Panc1 (cell line): Measurements from ENCODE around the gene GPC3. TPM values are rescaled to one million over a fixed set of nuclear protein-coding genes. Genes with fewer than 3 reads are reported as not detected.

Source experiments
- ATAC-seq: fragments of 200-7000 bp; cut with Tn5 transposase; 2 replicates; pipeline ENCODE4 v1.9.1; 2020; ENCODE audit warnings: mild to moderate bottlenecking, moderate library complexity
- BruUV-seq: library from RNA; stranded (reverse); fragments of 400-500 nt; replicated peaks from 2 replicates; lab custom pipeline; 2021; lab: Mats Ljungman, UMichigan
- CTCF ChIA-PET: fragments of 300-600 bp; sonication (Branson Sonifier 250); formaldehyde crosslinking; loops from one replicate; lab custom pipeline; 2022; ENCODE audit warnings: antibody characterized with exemption; lab: Charles Lee
- POLR2A ChIA-PET: fragments of 300-600 bp; sonication (Branson Sonifier 250); formaldehyde crosslinking; loops from one replicate; lab custom pipeline; 2022; ENCODE audit warnings: antibody characterized with exemption; lab: Charles Lee
- DNase-seq: peaks from one replicate; pipeline ENCODE4 v3.0.0-alpha.2; 2010; ENCODE audit warnings: low read depth, low spot score
- H3K27ac ChIP-seq: 2 replicates; pipeline ENCODE4 v1.5.1; 2011; ENCODE audit warnings: mild to moderate bottlenecking, low read length, inconsistent platforms
- H3K27me3 ChIP-seq: fragments of 200-500 bp; sonication (Bioruptor generic); 2 replicates; pipeline ENCODE4 v1.6.0; 2014; ENCODE audit warnings: low read length, inconsistent platforms; ENCODE audit not compliant: control insufficient read depth, insufficient read depth
- H3K36me3 ChIP-seq: fragments of 200-500 bp; sonication (Bioruptor generic); 2 replicates; pipeline ENCODE4 v1.5.1; 2014; ENCODE audit warnings: inconsistent platforms, mild to moderate bottlenecking, low read length, moderate library complexity; ENCODE audit not compliant: control insufficient read depth, insufficient read depth
- H3K4me1 ChIP-seq: 2 replicates; pipeline ENCODE4 v1.5.1; 2011; ENCODE audit warnings: inconsistent platforms, mild to moderate bottlenecking, low read length, moderate library complexity; ENCODE audit not compliant: control insufficient read depth, insufficient read depth
- H3K4me3 ChIP-seq, 2 experiments: 2 replicates each; pipeline ENCODE4 v1.5.1; 2011 to 2012; ENCODE audit warnings: low read depth in 2 of 2, low read length in 2 of 2, mild to moderate bottlenecking in 2 of 2, inconsistent platforms in 1 of 2, moderate library complexity in 1 of 2
- H3K9me3 ChIP-seq: fragments of 200-500 bp; sonication (Bioruptor generic); 2 replicates; pipeline ENCODE4 v1.5.1; 2014; ENCODE audit warnings: low read depth, mild to moderate bottlenecking, inconsistent platforms, low read length, moderate library complexity; ENCODE audit not compliant: control insufficient read depth, insufficient read depth
- POLR2AphosphoS5 ChIP-seq: IDR thresholded peaks from 2 replicates; pipeline ENCODE4 v1.6.1; 2012; ENCODE audit warnings: mild to moderate bottlenecking, low read depth, low read length, moderate library complexity
- REST ChIP-seq, 2 experiments: IDR thresholded peaks; 2 replicates each; pipeline ENCODE4 v1.6.1; 2011 to 2012; ENCODE audit warnings: low read depth in 2 of 2, control low read depth in 1 of 2, low read length in 1 of 2, mild to moderate bottlenecking in 1 of 2, moderate library complexity in 1 of 2; ENCODE audit not compliant: insufficient read depth in 1 of 2
- SIN3A ChIP-seq: IDR thresholded peaks from 2 replicates; pipeline ENCODE4 v1.6.1; 2012; ENCODE audit warnings: low read depth, mild to moderate bottlenecking, low read length, moderate library complexity, borderline replicate concordance; ENCODE audit not compliant: insufficient read depth
- TCF7L2 ChIP-seq: IDR thresholded peaks from 2 replicates; pipeline ENCODE4 v1.6.1; 2011; ENCODE audit warnings: mild to moderate bottlenecking, low read depth, low read length, inconsistent platforms
- in situ Hi-C: cut with HindIII; loops from 2 replicates; pipeline ENCODE4 v1.10.0; 2016; ENCODE audit warnings: low sequenced_read_pairs, low pct_unique_long_range_greater_than_20kb
- intact Hi-C: fragments of 100-400 bp; cut with micrococcal nuclease; formaldehyde crosslinking; loops from one replicate; pipeline ENCODE4 v1.10.0; 2022; ENCODE audit not compliant: unreplicated experiment
- total RNA-seq: library from RNA; stranded (reverse); gene quantifications from one replicate; pipeline ENCODE4 v1.2.1, GENCODE V29; 2021; ENCODE audit not compliant: unreplicated experiment
- TF ChIP-seq, protein P1 (sequence below): fragments of 450-650 bp; IDR thresholded peaks from 2 replicates; pipeline ENCODE4 v1.5.1; 2017; ENCODE audit warnings: mild to moderate bottlenecking

GPC3 gene
- total RNA-seq, 1 experiment from 2014 or later = 0.95 TPM

DNA sequence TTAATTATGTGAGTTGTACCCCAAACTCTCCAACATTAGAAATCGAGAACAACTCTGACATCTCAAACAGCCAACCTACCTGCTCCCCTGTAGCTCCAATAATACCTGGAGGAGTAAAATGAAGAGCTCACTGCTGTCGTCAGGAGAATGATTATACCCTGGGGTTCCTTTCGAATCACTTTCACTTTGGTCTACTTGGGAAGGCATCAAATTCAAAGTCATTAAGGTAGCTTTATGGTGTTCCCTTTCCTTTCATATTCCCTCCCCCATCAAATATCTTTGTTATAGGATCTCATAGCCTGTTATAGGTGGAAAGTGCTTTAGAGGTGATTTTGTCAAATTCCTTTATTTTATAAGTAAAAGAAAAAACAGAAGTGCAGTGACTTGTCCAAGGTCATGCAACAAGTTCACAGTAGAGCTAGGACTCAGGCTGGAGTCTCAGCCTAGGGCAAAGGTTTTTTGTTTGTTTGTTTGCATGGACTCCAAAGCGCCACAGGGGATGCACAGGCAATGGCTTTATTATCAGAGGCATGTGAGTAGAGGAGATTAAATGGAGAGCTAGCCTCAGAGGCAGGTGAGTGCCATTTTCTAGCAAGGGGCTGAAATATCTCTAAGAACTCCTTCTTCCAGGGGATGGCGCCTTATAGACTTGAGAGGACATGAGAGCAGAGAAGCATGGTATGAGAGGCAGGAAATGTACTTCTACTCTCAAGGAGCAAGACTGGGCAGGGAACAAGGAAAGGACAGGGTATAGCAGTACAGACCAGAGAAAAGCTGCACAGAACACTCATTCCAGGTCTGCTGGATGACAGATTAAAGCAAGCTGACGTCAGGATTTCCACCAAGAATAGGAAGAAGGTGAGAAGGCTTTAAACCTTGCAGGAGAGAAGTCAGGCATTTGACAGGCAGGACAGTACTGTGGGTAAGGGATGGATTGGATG lies 308.0 kb downstream of the GPC3 start:
- H3K4me1 ChIP-seq = no peaks in the 10 kb centered on the region; the same call in 1 of the 2 replicates
- no peak for DNase-seq
- TF ChIP-seq POLR2AphosphoS5 = no peak
- TF ChIP-seq, protein P1, sequence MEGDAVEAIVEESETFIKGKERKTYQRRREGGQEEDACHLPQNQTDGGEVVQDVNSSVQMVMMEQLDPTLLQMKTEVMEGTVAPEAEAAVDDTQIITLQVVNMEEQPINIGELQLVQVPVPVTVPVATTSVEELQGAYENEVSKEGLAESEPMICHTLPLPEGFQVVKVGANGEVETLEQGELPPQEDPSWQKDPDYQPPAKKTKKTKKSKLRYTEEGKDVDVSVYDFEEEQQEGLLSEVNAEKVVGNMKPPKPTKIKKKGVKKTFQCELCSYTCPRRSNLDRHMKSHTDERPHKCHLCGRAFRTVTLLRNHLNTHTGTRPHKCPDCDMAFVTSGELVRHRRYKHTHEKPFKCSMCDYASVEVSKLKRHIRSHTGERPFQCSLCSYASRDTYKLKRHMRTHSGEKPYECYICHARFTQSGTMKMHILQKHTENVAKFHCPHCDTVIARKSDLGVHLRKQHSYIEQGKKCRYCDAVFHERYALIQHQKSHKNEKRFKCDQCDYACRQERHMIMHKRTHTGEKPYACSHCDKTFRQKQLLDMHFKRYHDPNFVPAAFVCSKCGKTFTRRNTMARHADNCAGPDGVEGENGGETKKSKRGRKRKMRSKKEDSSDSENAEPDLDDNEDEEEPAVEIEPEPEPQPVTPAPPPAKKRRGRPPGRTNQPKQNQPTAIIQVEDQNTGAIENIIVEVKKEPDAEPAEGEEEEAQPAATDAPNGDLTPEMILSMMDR = no peak
- TF ChIP-seq TCF7L2 = no peak
- TF ChIP-seq REST (IDR thresholded peaks at IDR 0.05; ENCODE audit: insufficient read depth in 1 of 2, low read depth in 2 of 2, low read length in 1 of 2) = no peak
- no peak for TF ChIP-seq SIN3A
- CTCF ChIA-PET = interaction anchor here (0.6 to 1.0 kb wide), 2 partner anchors 29 to 631 kb away, joined by 3 to 4 read pairs; no protein-coding TSS in a partner anchor
- POLR2A ChIA-PET = no interaction called here
- intact Hi-C loops (no loop called here), in situ Hi-C loops (no loop called here)
- H3K4me3 ChIP-seq = no peak overlapping the region
- peak overlapping the region; percentile 54 for H3K27ac ChIP-seq
- ATAC-seq = peak; percentile 60; the same call in 1 of the 2 replicates
- no peaks in the 10 kb centered on the region for H3K9me3 ChIP-seq
- no peaks in the 10 kb centered on the region for H3K36me3 ChIP-seq
- BruUV-seq = no TSS peak
- H3K27me3 ChIP-seq = no peaks in the 10 kb centered on the region

- Histone ChIP-seq H3K27ac (peak overlapping the region; percentile 54; the same call in 1 of the 2 replicates), H3K4me1 (no peaks in the 10 kb centered on the region; the same call in 1 of the 2 replicates), H3K9me3 (no peaks in the 10 kb centered on the region), H3K36me3 (no peaks in the 10 kb centered on the region), H3K4me3 (no peak overlapping the region), H3K27me3 (no peaks in the 10 kb centered on the region)
- no TSS peak for BruUV-seq
- CTCF ChIA-PET = interaction anchor here (1.0 kb wide), 1 partner anchor 630 kb away, joined by 3 read pairs; no protein-coding TSS in a partner anchor
- intact Hi-C loops = no loop called here
- in situ Hi-C loops = no loop called here
- TF ChIP-seq REST (IDR thresholded peaks at IDR 0.05; ENCODE audit: insufficient read depth in 1 of 2, low read depth in 2 of 2, low read length in 1 of 2) (no peak), SIN3A (no peak), TCF7L2 (peak; percentile 80), POLR2AphosphoS5 (0 out of 2 replicates have a peak, but pooled peaks have one; percentile 30)
- TF ChIP-seq, protein P1 = no peak
- POLR2A ChIA-PET = no interaction called here
- DNase-seq (no peak), ATAC-seq (peak; percentile 70; the same call in 1 of the 2 replicates)
These were observed 308.9 kb downstream of the GPC3 start for GRCh38 chrX:133676344-133677122.
